Suprapubic skin (tissue), 4 donors: Measurements from ENCODE around the gene CDK5R2.

Experiments
- POLR2A ChIP-seq, 2 donors: fragments of 450-650 bp; IDR thresholded peaks; one replicate each; pipeline ENCODE4 v1.6.1; 2017; ENCODE audit warnings: antibody characterized with exemption in 2 of 2, mild to moderate bottlenecking in 2 of 2, moderate library complexity in 2 of 2
- POLR2AphosphoS5 ChIP-seq, 3 donors: sonication (generic); formaldehyde crosslinking; IDR thresholded peaks; one replicate each; pipeline ENCODE4 v1.6.1; 2017; ENCODE audit warnings: antibody characterized with exemption in 3 of 3
- TF ChIP-seq, protein P1 (sequence below), 2 donors: fragments of 200-600 bp in 1 of 2; fragments of 450-650 bp in 1 of 2; sonication (generic) in 1 of 2; IDR thresholded peaks; one replicate each; pipeline ENCODE4 v1.5.1; 2016 to 2019; ENCODE audit warnings: antibody characterized with exemption in 2 of 2, mild to moderate bottlenecking in 1 of 2, moderate library complexity in 1 of 2

GRCh38 chr2:218927876-218928275 lies 31.6 kb upstream of the CDK5R2 start:
- TF ChIP-seq, protein P1, sequence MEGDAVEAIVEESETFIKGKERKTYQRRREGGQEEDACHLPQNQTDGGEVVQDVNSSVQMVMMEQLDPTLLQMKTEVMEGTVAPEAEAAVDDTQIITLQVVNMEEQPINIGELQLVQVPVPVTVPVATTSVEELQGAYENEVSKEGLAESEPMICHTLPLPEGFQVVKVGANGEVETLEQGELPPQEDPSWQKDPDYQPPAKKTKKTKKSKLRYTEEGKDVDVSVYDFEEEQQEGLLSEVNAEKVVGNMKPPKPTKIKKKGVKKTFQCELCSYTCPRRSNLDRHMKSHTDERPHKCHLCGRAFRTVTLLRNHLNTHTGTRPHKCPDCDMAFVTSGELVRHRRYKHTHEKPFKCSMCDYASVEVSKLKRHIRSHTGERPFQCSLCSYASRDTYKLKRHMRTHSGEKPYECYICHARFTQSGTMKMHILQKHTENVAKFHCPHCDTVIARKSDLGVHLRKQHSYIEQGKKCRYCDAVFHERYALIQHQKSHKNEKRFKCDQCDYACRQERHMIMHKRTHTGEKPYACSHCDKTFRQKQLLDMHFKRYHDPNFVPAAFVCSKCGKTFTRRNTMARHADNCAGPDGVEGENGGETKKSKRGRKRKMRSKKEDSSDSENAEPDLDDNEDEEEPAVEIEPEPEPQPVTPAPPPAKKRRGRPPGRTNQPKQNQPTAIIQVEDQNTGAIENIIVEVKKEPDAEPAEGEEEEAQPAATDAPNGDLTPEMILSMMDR (IDR thresholded peaks at IDR 0.05) = no peak
- TF ChIP-seq POLR2A (IDR thresholded peaks at IDR 0.05) (no peak), POLR2AphosphoS5 (IDR thresholded peaks at IDR 0.05) (no peak)
